ENCODE results near the gene RAB17.

RAB17 gene

DNA sequence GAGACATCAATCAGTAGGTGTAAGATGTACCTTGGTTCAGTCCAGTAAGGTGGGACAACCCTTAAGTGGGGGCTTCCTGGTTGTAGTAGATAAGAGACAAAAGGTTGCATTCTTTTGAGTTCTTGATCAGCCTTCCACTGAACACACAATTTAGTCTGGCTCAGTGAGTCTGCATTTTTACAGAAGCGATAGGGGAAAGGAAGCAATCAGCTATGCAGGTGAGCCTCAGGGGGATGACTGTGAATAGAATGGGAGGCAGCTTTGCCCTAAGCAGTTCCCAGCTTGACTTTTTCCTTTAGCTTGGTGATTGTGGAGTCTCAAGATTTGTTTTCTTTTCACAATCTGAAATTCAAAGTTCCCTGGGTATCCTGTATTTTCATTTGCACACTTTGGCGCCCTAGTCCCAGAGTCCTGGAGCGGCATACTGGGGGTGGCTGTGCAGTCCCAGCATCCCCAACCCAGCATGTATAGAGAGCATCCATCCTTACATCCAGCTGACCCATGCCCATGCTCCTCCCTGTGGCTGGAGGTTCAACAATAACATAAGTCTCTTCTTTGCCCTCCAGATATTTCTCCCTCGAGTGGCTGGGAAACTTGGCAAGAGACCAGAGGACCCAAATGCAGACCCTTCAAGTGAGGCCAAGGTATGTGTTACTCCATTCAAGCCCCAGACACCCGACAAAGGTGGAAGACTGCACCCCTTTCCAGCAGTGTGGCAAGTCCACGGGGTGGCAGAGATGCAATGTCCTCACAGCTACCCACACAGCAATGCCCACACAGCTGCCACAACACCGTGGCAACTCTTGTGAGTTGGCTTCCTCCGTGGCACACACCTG, 44.3 kb downstream of the RAB17 start:
- H3K4me3 ChIP-seq, result no peak overlapping the region
- no peak overlapping the region for H3K27ac ChIP-seq

DNA sequence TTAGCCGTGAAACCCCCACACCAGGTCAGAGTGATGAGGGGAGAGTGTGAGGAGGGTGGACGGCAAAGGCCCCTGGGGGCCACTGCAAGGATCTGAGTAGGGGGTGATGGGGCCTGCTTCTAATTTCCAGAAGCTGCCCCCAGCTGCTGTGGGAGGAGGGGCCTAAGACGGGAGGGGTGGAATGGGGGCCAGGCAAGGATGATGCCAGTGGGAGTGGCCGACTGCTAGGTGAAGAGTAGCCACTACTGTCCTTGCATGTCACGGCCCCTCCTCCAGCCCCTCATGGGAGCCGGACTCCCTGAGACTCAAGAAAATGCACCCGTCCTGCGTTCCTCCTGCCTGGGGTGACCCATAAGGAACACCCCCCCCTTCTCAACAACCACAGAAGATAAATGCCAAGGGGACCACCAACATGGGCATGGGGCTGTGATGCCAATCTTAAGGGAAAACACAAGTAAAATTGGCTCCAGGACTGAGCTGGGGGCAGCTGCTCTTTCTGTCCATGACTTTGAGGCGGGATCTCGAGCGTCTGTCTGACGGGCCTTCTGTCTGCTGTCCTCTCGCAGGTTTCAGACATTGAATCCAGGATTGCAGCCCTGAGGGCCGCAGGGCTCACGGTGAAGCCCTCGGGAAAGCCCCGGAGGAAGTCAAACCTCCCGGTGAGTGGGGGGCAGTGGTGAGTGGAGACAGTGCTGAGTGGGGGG, 48.4 kb downstream of the RAB17 start:
- H3K4me3 ChIP-seq, result no peak overlapping the region

DNA sequence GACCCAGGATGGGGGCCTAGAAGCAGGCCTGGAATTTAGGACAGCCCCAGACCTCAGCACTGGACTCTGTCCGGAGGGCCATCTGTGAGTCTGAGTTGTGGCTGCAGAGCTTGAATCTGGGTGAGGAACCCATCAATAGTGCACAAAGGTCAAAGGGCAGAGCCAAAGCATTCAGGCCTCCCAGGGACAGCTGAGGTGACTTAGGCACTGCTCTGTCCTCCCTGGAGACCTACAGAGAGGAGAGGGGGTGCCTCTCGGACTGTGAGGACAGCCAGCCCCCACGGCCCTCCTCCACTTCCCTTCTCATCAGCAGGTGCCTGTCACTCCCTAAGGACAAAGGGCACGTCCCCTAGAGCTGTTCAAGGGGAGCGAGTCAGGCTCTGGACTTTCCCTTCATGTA, 49.3 kb downstream of the RAB17 start:
- no peak overlapping the region for H3K27ac ChIP-seq
- H3K4me3 ChIP-seq, result no peak overlapping the region

More for the DNA sequence above, 48.4 kb downstream of the RAB17 start:
- H3K27ac ChIP-seq, result no peak overlapping the region

DNA sequence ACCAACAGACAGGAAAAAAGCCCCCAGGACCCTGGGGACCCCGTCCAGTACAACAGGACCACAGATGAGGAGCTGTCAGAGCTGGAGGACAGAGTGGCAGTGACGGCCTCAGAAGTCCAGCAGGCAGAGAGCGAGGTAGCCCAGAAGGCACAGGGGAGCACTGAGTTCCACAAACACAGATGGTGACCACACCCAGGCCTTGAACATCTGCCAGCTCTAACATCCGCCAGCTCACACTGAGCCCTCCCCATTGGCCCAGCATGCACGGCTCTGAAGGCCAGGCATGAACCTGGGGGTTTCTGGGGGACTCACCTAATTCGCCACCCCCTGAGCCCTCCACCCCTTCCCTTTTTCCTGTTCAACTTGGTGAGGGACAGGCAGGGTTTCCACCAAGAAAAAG, 49.7 kb downstream of the RAB17 start:
- Histone ChIP-seq H3K4me3 (no peak overlapping the region), H3K27ac (no peak overlapping the region)

DNA sequence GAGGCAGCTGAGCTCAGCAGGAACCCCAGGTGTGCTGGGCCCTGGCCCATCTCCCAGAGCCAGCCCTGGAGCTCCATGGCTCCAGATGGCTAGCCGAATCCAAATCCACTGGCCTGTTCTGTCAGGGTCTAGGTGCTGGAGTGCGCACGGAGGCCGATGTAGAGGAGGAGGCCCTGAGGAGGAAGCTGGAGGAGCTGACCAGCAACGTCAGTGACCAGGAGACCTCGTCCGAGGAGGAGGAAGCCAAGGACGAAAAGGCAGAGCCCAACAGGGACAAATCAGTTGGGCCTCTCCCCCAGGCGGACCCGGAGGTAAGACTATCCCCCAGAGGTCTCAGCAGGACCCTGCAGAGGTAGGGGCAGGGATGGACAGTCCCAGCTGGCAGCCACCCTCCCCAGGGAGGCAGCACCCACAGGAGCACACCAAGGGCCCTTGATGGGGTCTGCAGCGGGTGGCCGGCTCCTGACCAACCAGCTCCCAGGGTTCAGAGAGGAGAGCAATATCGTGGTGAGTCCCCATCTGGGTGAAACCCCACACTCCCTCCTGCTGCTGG, 50.2 kb downstream of the RAB17 start:
- no peak overlapping the region for H3K27ac ChIP-seq

DNA sequence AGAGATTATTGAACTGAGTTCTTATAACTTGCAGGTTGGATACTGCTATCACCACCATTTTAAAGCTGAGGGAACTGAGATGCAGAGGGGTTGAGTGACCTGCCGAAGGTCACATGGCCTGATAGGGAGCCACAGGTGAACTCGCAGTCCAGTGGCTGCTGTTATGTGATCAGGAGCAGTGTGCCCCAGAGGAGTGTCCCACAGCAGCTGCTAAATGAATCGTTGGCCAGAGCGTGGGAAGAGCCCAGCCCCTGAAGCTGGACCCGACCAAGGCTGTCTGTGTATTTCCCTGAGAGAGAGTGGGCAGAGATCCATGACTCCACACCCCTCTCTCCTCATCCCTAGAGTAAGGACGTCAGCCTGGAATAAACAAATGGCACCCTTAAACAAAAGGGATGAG, 50.9 kb downstream of the RAB17 start:
- Histone ChIP-seq H3K27ac (no peak overlapping the region), H3K4me3 (no peak overlapping the region)

More for the DNA sequence above, 50.2 kb downstream of the RAB17 start:
- H3K4me3 ChIP-seq, result no peak overlapping the region

DNA sequence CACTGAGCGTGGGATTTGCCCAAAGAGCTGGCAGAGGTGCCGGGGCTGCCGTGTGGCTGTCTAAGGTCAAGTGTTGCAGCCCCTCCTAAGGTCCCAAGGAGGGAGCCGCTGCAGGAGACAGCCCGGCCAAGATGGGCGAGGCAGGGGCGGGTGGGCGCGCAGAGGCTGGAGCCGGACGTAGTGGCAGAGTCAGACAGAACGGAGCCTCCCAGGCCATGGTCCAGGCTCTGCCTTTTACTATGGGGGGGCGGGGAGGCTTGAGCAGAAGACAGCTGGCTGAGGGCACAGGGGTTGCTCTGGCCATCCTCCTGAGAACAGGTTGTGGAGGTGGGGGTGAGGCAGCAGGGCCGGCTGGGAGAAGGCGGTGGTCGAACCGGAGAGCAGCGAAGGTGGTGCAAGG, 51.6 kb downstream of the RAB17 start:
- no peak overlapping the region for H3K4me3 ChIP-seq
- no peak overlapping the region for H3K27ac ChIP-seq

DNA sequence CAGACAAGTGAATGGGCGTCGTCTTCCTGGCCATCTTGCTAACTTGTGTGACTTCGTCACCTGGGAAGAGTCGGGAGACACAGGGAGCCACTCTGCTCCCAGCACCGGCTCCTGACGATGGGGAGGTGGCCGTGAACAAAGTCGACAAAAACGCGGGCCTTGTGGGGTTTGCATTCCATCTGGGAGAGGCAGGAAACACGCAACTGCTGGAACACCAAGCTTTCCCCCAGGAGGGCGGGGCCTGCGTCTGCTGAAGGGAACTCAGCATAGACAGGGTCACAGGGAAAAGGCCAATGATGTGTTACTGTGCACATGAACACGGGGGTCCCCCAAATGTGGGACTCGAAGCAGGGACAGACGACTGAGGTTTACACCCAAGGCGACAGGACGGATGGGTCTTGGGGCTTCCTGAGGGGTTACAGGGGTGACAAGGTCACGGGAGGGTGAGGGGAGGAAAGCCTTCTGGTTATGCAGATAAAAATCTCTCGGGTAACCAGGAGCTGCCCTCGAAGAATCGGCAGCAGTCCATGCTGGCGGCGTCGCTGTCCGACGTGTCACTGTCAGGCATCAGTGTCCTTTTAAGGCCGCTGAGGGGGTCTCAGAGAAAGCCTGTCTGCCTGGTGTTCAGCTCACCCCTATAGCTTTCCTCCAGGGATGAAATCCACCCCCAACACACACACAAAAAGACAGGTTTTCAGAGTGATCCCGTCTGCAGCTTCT, 52.4 kb downstream of the RAB17 start:
- Histone ChIP-seq H3K27ac (no peak overlapping the region), H3K4me3 (no peak overlapping the region)

DNA sequence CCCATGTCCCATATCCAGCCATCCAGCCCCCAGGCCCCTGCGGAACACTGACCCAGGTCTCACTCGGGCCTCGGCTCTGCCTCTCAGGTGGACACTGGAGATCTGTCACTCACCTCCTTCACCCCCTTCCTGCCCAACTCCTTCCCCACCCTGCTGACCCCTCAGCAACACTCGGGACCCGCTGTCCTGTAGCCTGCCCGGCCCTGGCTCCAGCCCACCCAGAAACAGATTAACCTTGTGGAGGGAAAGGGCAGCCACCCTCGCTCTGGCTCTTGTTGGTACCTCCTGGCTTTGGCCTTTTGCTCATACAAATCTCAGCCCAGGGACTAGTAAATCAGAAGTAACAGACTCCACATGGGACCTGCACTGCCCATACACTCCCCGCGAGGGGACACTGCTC, 53.9 kb downstream of the RAB17 start:
- H3K27ac ChIP-seq, result no peak overlapping the region

DNA sequence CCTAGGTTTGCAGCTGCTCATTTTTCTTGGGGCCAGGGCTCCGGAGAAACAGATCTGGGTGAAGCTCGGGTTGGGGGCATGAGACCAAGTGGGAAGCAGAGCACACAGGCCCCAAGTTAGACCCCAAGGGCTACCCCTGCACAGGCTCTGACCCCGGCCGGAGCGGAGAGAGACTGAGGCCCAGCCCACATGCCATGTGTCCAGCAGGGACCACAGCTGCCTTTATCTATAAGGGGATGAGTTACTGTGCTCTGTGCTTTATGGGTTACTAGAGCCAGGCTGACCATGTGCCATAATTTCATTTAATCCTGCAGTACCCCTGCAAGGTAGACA, 54.5 kb downstream of the RAB17 start:
- Histone ChIP-seq H3K27ac (no peak overlapping the region), H3K4me3 (no peak overlapping the region)

More for the DNA sequence above, 53.9 kb downstream of the RAB17 start:
- H3K4me3 ChIP-seq, result no peak overlapping the region

DNA sequence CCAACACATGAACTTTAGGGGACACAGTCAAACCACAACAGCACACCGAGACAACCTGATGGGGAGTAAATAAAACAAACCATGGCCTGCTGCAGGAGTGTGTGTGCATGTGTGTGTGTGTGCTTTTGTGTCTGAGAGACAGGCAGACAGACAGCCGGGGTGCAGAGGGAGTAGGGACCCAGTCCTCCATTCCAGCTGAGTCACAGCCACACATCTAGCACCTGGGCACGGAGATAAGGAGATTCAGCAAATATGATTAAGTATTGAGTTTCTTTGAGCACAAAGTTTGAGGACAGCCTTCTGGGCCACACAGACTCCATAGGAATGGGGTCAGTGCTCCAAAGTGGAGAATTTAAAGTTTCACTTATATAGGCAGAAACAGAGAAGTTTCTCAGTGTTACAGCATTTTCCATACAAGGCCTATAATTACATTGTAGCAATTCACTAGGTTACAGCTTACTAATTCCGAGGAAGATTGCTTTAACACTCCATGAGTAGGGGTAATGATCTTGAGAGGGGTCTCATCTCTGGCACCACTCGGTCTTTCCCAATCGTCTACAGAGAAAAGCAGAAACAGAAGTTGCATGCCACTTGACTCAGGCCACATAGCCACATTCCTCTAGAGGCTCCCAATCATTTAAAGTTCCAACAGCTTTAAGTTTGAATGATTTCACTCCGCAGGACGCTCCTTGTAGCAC, 55.0 kb downstream of the RAB17 start:
- no peak overlapping the region for H3K4me3 ChIP-seq
- H3K27ac ChIP-seq, result no peak overlapping the region

DNA sequence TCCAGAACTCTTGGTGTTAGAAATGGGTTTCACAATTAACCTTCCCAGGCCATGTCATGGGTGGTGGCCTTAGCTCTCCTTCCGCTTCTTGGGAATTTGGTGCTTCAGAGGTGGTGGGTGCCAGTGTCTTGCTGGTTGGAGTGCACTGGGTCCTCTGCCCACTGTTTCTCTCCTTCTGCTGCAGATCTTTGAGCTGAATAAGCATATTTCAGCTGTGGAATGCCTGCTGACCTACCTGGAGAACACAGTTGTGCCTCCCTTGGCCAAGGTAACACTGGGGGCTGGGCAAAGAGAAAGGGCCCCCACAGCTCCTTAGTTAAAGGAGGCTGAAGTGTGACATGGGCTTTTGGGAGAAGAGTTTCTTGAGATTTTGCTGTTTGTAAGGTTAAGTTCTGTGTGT, 56.2 kb downstream of the RAB17 start:
- Histone ChIP-seq H3K4me3 (no peak overlapping the region), H3K27ac (no peak overlapping the region)

DNA sequence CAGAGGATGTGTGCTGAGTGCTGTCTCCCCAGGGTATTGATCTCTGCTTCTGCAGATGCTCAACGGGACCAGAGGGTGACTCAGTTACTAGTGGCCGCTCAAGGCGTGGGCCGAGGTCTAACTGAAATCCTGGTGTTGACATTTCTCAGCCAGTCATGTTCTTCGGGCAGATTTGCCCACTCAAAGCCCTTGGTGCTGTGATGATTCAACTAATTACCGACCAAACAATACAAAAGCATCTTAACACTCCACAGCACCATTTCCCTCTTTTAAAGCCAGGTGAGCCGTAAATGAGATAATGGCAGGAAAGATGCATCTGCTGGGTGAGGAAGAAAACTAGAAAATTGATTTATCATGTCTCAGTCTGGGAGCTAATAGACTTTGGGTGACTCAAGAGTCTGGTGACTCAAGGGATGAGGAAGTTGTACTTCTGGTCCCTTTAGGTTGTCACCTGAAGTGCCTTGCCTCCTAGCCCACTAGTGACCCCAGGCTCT, 56.8 kb downstream of the RAB17 start:
- Histone ChIP-seq H3K27ac (no peak overlapping the region), H3K4me3 (no peak overlapping the region)

DNA sequence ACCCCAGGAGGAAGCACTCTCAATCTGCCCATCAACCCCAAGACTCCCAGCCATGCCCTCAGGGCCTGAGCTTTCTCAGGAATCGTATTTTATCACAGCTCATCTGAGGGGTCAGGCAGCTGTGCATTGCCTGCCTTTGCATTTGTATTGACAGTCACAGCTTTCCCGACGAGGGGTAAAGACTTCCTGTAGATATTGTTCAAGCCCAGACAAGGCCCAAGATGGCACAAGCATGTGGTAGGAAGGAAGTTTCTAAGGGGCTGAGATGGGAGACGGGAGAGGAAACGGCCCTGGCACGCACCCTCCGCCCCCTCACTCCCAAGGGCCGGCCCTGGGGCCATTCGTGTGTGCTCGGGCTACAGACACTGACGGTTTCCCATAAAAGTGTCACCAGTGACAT, 58.4 kb downstream of the RAB17 start:
- no peak overlapping the region for H3K4me3 ChIP-seq
- H3K27ac ChIP-seq, result no peak overlapping the region

DNA sequence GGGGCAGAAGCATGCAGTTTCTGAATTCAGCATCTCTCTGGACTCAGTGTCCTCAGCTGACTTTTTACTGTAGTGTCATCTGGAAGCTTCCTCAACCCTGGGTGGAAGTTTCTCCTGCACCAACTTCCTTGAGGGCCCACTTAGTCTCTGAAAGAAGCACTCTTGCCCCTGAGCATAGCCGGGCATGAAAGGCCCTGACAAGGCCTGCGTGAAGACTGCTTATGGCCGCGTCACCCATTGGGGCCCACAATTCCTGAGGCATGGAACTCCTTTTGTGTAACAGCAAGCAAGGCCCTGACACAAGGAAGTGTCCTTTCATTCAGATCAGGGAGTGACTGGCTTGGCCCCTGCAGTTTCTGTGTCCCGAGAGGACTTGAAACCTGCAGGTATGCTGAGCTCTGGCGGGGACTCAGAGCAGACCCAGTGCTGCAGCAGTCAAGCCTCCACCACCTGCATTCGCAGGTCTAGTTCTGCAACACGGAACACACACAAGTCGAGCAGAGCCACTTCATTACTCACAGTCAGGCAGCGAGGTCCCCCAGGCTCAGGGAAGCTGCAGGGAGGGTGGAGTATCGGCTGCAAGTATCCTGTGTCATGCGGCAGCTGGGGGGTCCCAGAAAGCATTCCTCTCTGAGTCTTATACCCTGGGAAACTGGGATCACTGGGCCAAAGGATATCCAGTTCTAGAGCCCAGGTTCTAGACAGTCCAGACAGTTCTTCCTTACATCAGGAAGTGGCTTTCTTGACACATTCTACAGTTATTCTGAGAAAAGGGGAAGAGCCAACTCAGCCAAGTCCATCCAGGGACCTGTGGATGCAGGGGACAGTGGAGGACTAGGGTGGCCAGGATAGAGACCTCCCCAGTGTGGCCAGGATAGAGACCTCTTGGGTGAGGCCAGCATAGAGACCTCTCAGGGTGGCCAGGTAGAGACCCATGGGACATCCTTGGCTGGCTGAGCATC, 59.8 kb downstream of the RAB17 start:
- no peak overlapping the region for H3K4me3 ChIP-seq
- no peak overlapping the region for H3K27ac ChIP-seq

DNA sequence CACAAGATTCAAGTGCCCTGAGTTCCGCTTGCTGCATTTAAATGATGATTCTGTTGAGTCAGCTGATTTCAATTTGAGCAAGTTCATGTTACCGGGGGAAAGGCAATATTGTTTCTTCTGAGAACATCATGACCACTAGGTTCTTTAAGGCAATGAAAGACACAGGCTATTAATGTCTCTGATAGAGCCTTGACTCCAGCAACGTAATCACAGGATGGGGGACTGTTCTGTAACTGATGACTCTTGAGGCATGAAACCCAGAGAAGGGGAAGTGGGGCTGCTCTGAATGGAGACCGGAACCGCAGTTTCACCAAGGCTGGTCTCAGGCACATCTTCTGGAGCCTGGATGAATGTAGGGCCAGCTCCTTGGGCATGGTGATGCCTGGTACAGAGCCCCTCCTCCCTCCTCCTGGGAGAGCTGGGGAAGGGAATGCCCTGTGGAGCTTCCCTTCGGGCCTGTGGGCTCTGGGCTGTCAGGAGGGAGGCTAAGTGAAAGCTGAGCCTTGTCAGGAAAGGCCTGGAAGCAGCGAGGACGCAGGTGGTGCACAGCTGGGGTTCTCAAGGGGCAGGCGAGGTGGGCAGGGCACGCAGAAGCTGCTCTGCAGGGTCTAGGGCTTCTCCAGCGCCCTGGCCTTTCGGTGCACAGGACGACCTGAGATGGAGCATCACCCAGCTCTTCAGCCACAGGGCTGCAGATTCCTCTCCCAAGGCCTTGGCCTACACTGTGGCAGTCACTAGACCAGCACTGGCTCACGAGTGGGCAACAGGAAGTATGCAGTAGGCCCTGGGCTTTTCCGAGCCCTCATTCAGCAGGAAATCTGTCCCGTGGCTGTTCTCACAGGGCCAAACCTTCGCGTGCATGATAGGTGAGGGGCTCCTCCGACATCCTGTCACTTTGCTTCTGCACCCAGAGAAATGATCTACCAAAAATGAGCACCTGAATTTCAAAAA, 60.8 kb downstream of the RAB17 start:
- H3K4me3 ChIP-seq, result no peak overlapping the region
- H3K27ac ChIP-seq, result no peak overlapping the region

DNA sequence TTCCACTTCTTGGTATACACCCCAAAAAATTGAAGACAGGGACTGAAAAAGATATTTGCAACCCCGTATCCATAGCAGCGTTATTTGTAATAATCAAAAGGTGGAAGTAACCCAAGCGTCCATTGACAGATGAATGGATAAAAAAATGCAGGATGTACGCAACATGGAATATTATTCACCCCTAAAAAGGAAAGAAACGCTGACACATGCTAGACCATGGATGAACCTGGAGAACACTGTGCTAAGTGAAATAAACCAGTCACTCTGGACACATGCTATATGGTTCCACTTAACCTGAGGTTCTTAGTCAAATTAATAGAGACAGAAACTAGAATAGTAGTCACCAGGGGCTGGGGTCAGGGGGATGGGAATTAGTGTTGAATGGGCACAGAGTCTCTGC, 62.8 kb downstream of the RAB17 start:
- H3K4me3 ChIP-seq, result no peak overlapping the region
- H3K27ac ChIP-seq, result no peak overlapping the region

DNA sequence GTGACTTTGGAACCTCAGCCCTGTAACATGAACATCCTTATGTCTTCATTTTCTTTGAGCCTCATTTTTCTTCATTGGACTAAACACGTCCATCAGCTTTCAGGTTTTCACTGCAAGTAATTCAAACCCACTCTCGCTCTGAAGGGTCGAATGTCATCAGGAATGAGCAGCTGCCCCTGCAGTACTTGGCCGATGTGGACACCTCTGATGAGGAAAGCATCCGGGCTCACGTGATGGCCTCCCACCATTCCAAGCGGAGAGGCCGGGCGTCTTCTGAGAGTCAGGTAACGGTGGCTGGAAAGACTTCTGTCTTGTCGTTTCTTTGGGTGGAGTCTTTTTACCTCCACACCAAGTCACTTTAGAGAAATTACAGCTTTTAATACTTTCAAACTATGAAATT, 63.3 kb downstream of the RAB17 start:
- Histone ChIP-seq H3K27ac (no peak overlapping the region), H3K4me3 (no peak overlapping the region)

Measured in skin epidermis (tissue), 12 donors.